NCI-H226 (cell line): Measurements from ENCODE around the gene TTLL11.
"Not testable (repeated sequence)": the region's sequence is repeated elsewhere in the genome, so short reads cannot be mapped to it uniquely, and the experiment has no call there.

Experiments
- DNase-seq: peaks from one replicate; pipeline ENCODE4 v3.0.0-alpha.2; 2015

TTLL11 gene

GRCh38 chr9:122078557-122078956 is 14.6 kb downstream of the TTLL11 start:
- no peak for DNase-seq

- no peak for DNase-seq
These were observed 16.3 kb downstream of the TTLL11 start for GRCh38 chr9:122076773-122077172.

- no peak for DNase-seq
These were observed 17.0 kb downstream of the TTLL11 start for GRCh38 chr9:122076117-122076516.

- DNase-seq, result no peak
These were observed 17.7 kb downstream of the TTLL11 start for GRCh38 chr9:122075135-122076030.

GRCh38 chr9:122071715-122072114 is 21.4 kb downstream of the TTLL11 start:
- DNase-seq, result no peak

- no peak for DNase-seq
These were observed 22.2 kb downstream of the TTLL11 start for GRCh38 chr9:122070728-122071515.

- not testable (repeated sequence) for DNase-seq
These were observed 26.4 kb downstream of the TTLL11 start for GRCh38 chr9:122066680-122067079.

- DNase-seq, result no peak
These were observed 27.0 kb downstream of the TTLL11 start for GRCh38 chr9:122065923-122066629.

GRCh38 chr9:122060481-122060880 is 32.6 kb downstream of the TTLL11 start:
- no peak for DNase-seq

- no peak for DNase-seq
These were observed 33.2 kb downstream of the TTLL11 start for GRCh38 chr9:122059955-122060324.

- no peak for DNase-seq
These were observed 33.7 kb downstream of the TTLL11 start for GRCh38 chr9:122059214-122059954.

- no peak for DNase-seq
These were observed 34.4 kb downstream of the TTLL11 start for GRCh38 chr9:122058709-122059108.

GRCh38 chr9:122058051-122058450 is 35.1 kb downstream of the TTLL11 start:
- no peak for DNase-seq

GRCh38 chr9:122057211-122057610 is 35.9 kb downstream of the TTLL11 start:
- no peak for DNase-seq

GRCh38 chr9:122056484-122056883 is 36.6 kb downstream of the TTLL11 start:
- peak; percentile 8 for DNase-seq

GRCh38 chr9:122055701-122056100 is 37.4 kb downstream of the TTLL11 start:
- DNase-seq, result no peak

GRCh38 chr9:122053567-122054350 is 39.3 kb downstream of the TTLL11 start:
- no peak for DNase-seq

GRCh38 chr9:122053064-122053463 is 40.0 kb downstream of the TTLL11 start:
- no peak for DNase-seq

GRCh38 chr9:122051351-122052321 is 41.5 kb downstream of the TTLL11 start:
- DNase-seq, result no peak

GRCh38 chr9:122050167-122050566 is 42.9 kb downstream of the TTLL11 start:
- DNase-seq, result no peak

- no peak for DNase-seq
These were observed 51.1 kb downstream of the TTLL11 start for GRCh38 chr9:122042056-122042455.
